GM21423 (cell line): ENCODE measurements around the gene ZBTB44.
"Not testable (repeated sequence)": the region's sequence is repeated elsewhere in the genome, so short reads cannot be mapped to it uniquely, and the experiment has no call there.

Experiments
- ATAC-seq: cut with Tn5 transposase; IDR thresholded peaks from one replicate; pipeline ENCODE4 v1.9.1; 2021; ENCODE audit warnings: mild to moderate bottlenecking, moderate library complexity; ENCODE audit not compliant: unreplicated experiment

Gene ZBTB44

DNA sequence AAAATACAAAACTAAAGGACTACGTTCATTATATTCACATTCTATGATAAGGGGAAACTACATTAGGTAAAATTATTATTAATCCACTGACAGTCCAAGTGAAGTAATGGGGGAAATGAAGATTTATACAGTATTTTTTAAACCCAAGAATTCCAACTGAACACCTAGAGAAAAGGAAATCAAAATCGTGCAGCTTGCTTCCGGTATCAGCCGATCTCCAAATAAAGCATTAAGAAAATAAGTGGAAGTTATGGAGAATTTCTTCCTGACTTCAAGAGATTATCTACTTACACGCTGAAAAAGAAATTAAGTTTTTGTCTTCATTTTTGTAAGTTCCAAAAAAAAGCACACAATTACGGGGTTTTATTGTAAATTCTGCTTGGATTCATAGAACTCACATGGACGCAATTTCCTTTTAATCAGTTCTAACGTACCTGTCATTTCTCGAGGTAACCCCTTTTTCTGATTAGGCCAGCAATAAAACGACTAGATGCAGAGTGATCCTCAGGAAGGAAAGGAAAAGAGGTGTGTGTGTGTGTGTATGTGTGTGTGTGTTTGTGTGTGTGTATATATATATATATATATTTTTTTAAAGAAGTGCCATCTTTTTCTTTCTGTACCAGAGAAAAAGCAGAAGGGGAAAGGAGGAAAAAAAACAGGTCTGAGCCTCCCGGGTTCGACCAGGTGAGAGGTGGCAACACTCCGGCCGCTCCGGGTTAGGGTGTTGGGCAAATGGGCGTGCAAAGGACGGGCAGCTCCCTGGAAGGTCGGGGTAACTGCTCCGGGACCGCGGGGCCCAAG lies 1.1 kb downstream of the ZBTB44 start:
- no peak for ATAC-seq

DNA sequence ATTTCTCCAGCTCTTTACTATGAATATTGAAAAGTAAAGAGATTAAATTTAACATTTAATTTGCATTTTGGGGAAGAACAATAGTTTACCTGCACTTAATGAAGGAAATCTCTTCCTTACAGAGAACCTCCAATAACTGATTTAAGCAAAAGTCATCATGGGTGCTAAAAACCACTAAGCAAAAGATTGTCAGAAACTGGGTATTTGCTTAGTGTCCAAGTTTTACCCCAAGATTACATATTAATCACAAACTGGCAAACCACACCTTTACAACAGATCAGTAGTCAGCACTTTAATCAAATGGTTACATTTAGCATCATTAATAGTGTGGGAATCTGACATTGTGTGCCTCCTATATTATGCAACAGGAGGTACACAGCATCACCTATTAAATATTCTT lies 2.7 kb downstream of the ZBTB44 start:
- no peak for ATAC-seq

DNA sequence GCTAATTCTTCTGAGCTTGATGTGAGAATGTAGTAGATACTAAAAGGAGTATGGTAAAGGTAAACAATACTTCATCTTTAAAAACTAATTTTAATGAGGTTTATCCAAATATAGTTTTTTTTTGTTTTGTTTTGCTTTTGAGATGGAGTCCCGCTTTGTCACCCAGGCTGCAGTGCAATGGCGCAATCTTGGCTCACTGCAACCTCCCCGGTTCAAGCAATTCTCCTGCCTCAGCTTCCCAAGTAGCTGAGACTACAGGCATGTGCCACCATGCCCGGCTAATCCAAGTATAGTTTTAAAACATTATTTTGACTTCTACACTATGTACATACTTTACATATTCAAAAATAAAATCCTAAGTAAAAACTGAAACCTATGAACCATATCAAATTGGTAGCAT lies 4.1 kb downstream of the ZBTB44 start:
- ATAC-seq, result no peak

DNA sequence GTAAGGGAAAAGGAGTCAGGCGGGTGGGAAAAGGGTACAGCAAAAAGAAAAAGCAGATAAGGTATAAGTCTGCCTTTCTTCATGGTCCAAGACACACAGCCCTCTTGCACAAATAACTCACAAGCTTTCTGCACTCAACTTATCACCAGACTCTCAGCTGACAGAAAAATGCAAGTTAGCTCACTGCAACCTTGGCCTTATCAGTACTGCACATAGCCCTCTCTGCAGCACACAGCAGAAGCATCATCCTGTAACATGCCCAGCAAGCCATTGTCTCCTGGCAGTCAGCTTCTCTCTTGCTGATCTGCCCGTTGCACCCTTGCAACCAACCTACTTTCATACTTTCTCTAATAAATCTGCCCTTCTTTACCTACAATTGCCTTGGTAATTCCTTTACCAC lies 5.8 kb downstream of the ZBTB44 start:
- no peak for ATAC-seq

DNA sequence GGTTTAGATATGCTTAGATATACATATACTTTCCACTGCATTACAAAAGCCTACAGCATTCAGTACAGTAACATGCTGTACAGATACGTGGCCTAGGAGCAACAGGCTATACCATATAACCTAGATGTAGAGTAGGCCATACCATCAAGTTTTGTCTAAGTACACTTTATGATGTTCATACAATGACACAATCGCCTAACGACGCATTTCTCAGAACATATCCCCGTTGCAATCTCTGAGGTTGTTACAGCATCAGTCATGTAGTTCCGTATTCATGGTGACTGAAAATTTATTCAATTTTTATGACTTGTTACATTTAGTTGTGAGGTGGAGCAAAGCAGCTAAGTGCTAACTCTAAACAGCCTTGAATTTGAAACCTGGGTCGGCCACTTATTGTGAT lies 6.7 kb downstream of the ZBTB44 start:
- no peak for ATAC-seq

DNA sequence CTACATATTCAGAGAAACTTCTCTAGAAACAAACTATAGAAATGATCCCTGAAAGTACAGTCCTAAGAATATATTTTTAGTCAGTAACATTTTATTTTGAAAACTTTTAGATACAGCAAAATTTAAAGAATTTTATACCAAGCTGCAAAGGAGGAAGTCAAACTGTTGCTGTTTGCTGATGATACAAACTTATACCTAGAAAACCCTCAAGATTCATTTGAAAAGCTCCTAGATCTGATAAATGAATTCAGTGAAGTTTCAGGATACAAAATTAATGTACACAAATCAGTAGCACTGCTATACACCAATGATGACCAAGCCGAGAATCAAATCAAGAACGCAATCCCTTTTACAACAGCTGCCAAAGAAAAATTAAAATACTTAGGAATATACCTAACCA lies 10.1 kb downstream of the ZBTB44 start:
- ATAC-seq, result no peak

DNA sequence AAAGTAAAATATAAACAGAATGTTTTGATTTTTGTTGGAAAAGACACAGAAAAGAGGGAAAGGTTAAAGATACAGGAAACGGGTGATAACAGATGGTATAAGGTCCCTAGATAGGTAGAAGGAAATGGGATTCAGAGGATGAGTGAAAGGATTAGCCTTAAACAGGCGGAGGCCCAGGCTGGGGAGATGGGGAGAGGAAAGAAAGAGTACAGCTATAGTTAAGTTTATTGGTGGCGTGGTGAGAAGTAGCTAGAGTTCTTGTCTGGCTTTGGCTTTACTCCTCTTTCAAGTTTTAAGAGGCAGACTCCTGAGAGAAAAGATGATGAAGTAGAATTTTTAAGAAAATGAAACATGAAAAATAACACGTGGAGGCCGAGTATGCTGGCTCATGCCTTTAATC lies 13.7 kb downstream of the ZBTB44 start:
- ATAC-seq, result no peak

DNA sequence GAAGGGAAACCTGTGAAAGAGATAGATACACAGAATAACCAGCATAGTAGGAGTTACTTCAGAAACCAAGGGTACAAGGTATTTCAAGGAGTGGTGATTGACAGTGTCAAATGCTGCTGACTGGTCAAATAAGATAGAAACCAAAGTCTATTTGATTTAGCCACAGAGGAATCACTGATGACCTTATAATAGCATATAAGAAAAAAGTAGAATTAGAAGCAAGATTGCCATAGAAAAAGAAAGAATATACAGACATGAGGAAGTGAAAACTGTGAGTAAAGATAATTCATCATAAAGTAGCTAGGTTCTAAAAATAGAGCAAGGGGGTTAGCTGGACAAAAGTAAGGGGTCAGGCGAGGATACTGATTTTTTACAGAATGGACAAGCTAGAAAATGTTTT lies 14.2 kb downstream of the ZBTB44 start:
- peak; percentile 64 for ATAC-seq

DNA sequence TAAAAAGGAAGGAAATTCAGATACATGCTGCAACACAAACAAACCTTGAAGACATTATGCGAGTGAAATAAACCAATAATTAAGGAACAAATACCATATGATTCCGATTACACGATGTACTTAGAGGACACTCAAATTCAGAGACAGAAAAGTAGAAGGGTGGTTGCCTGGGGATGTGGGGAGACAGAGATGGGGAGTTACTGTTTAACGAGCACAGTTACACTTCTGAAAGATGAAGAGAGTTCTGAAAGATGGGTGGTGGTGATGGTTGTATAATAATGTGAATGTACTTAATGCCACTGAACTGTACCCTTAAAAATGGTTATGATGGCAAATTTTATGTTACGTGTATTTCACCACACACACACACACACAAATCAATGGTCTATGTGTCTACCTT lies 14.7 kb downstream of the ZBTB44 start:
- ATAC-seq, result peak; percentile 63

DNA sequence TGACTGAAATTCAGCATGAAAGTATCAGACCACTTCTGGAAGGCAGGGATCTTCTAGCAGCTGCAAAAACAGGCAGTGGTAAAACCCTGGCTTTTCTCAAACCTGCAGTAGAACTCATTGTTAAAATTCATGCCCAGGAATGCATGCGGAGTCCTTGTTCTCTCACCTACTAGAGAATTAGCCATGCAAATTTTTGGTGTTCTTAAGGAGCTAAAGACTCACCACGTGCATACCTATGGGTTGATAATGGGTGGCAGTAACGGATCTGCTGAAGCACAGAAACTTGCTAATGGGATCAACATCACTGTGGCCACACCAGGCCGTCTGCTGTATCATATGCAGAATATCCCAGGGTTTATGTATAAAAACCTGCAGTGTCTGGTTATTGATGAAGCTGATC lies 19.1 kb downstream of the ZBTB44 start:
- ATAC-seq, result no peak

DNA sequence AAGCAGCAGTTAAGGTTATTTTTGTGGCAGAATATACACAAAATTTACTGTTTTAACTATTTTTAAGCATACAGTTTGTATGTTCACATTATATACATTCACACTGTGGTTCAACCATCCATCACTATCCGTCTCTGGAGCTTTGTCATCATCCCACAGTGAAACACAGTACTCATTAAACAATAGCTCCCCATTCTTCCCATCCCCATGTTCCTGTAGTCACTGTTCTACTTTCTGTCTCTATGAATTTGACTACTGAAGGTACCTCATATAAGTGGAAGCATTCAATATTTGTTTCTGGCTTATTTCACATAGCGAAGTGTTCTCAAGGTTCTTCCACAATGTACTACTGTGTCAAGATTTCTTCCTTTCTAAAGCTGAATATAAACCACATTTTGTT lies 32.6 kb downstream of the ZBTB44 start:
- ATAC-seq, result no peak

DNA sequence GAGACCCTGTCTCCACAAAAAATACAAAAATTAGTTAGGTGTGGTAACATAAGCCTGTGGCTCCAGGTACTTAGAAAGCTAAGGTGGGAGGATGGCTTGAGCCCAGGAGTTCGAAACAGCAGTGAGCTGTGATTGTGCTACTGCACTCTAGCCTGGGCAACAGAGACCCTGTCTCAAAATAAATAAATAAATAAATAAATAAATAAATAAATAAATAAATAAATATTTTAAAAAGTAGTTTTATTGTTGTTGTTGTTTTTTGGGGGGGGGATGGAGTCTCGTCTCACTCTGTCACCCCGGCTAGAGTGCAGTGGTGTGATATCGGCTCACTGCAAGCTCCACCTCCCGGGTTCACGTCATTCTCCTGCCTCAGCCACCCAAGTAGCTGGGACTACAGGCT lies 33.4 kb downstream of the ZBTB44 start:
- ATAC-seq, result not testable (repeated sequence)

DNA sequence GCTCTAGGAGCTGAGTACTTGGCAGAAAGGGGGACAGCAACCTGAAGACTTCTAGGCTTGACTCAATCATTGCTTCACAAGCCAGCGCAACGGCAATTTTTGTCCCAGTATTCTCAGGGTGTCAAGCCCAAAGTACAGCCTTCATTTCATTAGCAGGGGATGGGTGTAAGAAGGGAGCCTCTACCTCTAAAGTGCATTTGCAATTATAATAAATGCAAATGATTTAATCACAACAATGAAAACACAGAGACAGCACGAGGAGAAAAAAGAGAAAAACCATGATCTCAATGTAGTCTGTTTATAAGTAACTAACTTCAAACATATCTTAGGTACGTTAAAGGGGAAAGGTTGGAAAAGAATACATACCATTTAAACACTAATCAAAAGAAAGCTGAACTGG lies 34.7 kb downstream of the ZBTB44 start:
- ATAC-seq, result no peak

DNA sequence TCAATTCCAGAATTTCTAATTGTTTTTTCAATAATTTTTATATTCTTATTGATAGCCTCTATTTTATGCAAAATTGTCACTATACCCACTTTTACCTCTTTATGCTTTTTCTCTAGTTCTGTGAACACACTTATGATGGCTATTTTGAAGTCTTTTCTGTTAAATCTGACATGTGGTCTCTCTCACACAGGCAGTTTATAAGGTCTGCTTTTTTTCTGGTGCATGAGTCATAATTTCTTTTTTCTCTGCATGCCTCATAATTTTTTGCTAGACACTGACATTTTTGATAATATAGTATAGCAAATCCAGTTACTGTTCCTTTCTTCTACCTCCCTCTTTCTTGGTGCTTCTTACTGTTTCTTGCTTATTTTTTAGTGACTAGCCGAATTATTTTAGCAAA lies 36.0 kb downstream of the ZBTB44 start:
- no peak for ATAC-seq

DNA sequence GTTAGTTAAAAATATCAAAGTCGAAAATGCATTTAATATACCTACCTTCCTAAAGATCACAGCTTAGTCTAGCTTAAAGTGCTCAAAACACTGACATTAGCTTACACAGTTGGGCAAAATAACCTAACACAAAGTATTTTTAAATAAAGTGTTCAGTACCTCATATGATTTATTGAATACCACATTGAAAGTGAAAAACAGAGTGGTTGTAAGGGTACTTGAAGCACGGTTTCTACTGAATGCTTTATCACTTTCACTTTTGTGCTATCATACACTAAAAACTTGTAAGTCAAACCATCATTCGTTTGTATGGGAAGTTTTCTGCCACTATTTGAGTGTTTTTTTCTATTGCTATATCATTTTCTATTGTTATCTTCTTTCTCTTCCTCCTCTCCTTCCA lies 36.6 kb downstream of the ZBTB44 start:
- ATAC-seq, result peak; percentile 91

DNA sequence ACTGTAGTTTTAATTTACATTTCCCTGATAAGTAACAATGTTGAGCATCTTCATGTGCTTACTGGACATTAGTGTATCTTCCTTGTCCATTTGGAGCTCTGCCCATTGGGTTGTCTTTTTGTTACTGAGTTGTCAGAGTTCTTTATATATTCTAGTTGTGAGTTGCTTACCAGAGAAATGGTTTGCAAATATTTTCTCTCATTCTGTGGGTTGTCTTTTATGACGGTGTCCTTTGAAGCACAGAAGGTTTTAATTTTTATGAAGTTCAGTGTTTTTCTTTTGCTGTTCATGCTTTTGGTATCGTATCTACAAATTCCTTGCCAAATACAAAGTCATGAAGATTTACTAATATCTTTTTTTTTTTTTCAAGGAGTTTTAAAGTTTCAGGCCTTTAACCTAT lies 42.4 kb downstream of the ZBTB44 start:
- no peak for ATAC-seq

DNA sequence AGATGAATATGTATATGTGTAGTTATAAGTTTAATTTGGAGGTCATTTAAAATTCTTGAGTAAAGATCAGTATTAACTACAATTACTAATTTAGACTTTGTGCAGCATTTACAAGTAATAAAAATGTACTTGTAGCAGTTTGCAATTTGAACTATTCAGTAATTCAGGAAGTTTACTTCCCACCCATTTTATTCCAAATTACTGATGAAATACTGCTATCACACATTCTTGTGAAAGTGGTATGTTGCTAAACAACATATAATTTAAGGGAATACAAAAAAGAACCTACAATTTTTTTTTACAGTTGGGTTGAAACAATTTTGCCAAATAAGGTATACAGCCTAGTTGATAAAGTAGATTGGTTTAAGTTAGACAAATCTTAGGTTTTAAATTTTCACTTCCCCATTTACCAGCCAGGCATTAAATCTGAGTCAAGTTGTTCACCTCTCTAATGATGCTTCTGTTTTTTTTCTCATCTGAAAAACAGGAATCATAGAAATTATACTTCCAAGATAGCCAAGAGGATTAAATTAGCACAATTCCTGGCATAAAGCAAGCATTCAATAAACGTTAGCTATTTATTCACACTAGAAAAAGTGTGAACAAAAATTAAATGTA lies 45.3 kb downstream of the ZBTB44 start:
- ATAC-seq, result peak; percentile 92

DNA sequence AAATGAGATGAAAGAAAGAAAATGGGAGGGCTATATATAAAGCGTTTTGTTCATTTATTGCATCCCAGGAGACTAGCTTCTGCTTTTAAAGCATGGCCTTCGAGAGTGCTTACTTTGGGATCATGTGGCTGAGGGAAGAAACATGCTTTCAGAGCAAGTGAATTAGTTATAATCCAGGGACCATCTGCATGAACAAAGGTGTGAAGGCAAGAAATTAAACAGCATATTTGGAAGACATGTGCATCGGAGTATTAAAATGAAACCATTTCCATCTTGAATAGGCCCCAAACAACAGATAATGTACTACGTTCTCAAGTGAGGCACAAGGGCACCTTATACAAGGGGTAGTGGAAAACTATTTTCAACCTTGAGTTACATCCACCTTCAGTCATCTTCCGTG lies 51.4 kb downstream of the ZBTB44 start:
- ATAC-seq, result no peak

DNA sequence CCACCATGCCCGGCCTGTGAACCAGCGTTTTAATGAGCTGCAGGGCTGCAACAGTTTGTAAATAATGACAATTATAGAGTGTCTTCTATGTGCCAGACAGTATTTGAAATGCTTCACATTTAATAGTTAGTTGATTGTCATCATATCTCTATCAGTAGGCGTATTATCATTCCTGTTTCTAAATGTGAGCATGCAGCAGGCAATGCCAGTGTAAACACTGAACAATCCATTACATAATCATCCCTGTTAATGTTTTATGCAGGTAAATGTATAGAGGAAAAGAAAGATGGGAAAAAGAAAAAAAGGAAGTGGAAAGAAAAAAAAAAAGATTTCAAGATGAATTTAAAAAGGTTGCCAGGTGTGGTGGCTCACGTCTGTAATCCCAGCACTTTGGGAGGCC lies 52.3 kb downstream of the ZBTB44 start:
- no peak for ATAC-seq

DNA sequence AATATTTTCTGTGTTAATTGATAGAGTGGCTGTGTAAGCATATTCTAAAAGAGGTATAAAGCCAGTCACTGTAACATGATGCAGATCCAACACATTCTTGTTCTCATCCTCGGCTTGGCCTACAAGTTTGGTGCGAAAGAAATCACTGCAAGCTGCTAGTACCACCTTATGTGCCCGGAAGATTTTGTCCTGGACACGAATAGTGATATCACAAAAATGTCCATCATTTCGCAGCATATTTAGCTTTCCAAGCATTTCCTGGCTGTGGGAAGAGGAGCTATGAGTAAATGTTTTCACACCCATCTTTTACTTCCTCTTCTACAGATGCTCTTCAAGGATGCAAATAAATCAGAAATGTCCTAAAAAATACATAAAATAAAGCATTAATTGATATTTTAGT lies 53.1 kb downstream of the ZBTB44 start:
- no peak for ATAC-seq

DNA sequence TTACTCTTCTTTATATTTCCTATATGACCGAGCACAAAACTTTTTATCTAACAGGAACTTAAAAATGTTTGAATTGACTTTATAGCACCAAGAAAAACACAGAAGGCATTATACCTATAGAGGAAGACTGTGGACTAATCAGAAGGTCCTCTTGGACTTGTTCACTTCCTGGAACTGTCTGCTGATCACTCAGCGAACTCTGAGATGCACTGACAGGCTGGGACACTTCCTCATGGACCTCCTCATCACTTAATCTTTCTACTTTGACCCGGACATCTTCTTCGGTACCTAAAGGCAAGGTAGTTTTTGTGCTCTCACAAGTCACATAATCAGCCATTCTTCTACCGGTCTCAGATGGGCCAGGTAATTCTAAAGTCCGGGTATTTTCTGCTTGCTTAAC lies 54.0 kb downstream of the ZBTB44 start:
- no peak for ATAC-seq

DNA sequence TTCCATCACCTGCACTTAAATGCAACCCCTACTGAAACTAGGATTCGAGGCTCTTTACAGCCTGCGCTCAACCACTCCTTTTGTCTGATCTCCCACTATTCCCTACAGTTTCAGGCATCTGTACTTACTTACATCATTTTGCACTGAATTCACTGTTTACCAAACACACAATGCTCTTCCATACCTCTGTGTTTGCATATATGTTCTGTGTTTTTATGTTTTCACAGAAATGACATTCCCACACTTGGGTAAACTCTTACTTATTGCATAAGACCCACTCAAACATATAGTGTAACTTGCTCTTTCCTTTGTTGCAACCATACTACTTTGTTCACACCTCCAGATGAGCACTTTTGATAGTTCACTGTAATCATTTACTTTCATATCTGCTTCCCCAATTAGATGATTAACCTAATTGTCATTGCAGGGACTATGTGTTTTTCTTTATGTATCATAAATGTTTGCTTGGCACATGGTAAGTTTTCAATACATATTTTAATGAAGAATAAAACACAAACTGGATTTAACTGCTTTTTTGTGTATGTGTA lies 54.6 kb downstream of the ZBTB44 start:
- no peak for ATAC-seq

DNA sequence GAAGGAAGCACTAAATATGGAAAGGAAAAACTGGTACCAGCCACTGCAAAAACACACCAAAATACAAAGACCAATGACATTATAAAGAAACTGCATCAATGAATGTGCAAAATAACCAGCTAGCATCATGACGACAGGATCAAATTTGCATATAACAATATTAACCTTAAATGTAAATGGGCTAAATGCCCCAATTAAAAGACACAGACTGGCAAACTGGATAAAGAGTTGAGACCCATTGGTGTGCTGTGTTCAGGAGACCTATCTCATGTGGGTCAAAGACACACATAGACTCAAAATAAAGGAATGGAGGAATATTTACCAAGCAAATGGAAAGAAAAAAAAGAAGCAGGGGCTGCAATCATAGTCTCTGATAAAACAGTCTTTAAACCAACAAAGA lies 63.0 kb downstream of the ZBTB44 start:
- not testable (repeated sequence) for ATAC-seq
